Measurements from ENCODE around the gene COMMD3.
A peak's percentile ranks its signal among the peaks of the same experiment; 100 is the strongest.
"Not testable (repeated sequence)": the region's sequence is repeated elsewhere in the genome, so short reads cannot be mapped to it uniquely, and the experiment has no call there.

COMMD3 gene

DNA sequence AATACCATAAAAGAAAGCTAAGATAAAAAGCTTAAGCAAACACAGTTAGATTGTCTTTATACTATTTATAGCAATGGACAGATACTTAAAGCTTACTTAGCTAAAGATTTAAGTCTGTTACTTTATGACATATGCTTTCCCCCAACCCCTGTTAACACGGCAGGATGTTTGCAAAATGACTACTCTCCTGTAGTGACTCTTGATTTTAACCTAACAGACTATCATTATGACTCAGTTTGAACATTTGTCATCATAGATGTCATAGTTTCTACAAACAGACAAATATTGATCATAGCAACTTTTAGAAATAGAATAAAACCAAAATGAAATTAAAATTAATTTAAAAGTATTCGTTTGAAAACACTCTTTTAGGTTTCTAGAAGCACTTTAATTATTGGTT lies 7.8 kb upstream of the COMMD3 start:
- peak overlapping the region; percentile 68 for H3K27ac ChIP-seq (ENCODE audit: low read depth, low read length)
- H3K27me3 ChIP-seq (ENCODE audit: insufficient read depth, low read length) = no peaks in the 10 kb centered on the region
- H3K4me1 ChIP-seq (ENCODE audit: control insufficient read depth, insufficient read depth, low read length, unreplicated experiment) = peaks cover 9% of the 10 kb centered on the region
- no peaks in the 10 kb centered on the region for H3K79me2 ChIP-seq (ENCODE audit: control insufficient read depth, insufficient read depth, low read length, unreplicated experiment)
- H3K36me3 ChIP-seq (ENCODE audit: insufficient read depth, low read length) = no peaks in the 10 kb centered on the region
- H2AFZ ChIP-seq (ENCODE audit: low read length, unreplicated experiment) = no peak overlapping the region
- no peak overlapping the region for H3K4me3 ChIP-seq (ENCODE audit: low read depth, low read length)

DNA sequence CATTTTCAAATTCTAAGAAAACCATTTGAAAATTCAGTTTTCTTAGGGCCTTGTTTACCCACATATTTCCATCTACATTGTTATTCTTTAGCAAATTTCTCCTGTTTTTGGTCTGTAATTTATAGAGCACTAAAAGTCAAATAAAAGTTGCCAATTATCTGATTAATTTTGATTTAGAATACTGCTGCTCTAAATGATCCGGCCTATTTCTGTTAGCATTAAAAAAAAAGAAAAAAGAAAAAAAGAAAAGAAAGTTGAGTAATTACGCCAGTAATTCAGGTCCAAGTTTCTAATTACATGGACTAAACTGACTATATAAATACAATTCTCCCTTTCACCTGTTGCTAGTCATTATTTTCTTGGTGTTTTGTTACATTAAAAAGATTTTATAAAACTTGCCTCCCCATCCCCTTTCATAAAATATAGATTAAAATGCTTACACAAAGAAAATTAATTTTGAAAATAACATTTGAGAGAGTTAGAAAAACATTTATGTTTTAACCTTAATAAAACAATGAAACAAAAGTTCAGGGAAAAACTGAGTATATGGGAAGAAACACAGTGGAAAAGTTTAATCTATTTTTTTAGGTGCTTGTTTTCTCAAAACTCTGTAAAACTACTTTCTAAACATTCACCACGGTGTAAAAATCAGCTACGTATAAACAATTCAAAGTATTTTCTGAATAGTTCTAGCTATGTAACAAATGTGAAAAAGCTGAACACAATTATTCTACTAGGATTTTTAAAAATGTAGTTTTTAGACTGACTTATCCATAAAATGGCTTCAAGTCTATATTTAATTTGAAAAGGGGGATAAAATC lies 6.8 kb upstream of the COMMD3 start:
- Histone ChIP-seq H3K27ac (ENCODE audit: low read depth, low read length) (peak overlapping the region; percentile 68), H2AFZ (ENCODE audit: low read length, unreplicated experiment) (no peak overlapping the region), H3K4me1 (ENCODE audit: control insufficient read depth, insufficient read depth, low read length, unreplicated experiment) (peaks cover 9% of the 10 kb centered on the region), H3K36me3 (ENCODE audit: insufficient read depth, low read length) (no peaks in the 10 kb centered on the region), H3K27me3 (ENCODE audit: insufficient read depth, low read length) (no peaks in the 10 kb centered on the region), H3K4me3 (ENCODE audit: low read depth, low read length) (no peak overlapping the region), H3K79me2 (ENCODE audit: control insufficient read depth, insufficient read depth, low read length, unreplicated experiment) (no peaks in the 10 kb centered on the region)

DNA sequence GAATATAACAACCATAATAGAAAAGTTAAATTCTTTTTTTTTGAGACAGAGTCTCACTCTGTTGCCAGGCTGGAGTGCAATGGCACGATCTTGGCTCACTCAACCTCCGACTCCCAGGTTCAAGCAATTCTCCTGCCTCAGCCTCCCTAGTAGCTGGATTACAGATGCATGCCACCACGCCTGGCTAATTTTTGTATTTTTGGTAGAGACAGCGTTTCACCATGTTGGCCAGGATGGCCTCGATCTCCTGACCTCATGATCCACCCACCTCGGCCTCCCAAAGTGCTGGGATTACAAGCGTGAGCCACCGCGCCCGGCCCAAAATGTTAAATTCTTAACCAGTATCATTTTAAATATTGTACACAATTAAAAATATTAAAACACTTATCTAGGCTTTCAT lies 6.2 kb upstream of the COMMD3 start:
- H3K4me1 ChIP-seq (ENCODE audit: control insufficient read depth, insufficient read depth, low read length, unreplicated experiment) = peaks cover 13% of the 10 kb centered on the region
- H3K27me3 ChIP-seq (ENCODE audit: insufficient read depth, low read length); H3K79me2 ChIP-seq (ENCODE audit: control insufficient read depth, insufficient read depth, low read length, unreplicated experiment); H2AFZ ChIP-seq (ENCODE audit: low read length, unreplicated experiment); H3K4me3 ChIP-seq (ENCODE audit: low read depth, low read length); H3K27ac ChIP-seq (ENCODE audit: low read depth, low read length); H3K36me3 ChIP-seq (ENCODE audit: insufficient read depth, low read length): not testable (repeated sequence)

DNA sequence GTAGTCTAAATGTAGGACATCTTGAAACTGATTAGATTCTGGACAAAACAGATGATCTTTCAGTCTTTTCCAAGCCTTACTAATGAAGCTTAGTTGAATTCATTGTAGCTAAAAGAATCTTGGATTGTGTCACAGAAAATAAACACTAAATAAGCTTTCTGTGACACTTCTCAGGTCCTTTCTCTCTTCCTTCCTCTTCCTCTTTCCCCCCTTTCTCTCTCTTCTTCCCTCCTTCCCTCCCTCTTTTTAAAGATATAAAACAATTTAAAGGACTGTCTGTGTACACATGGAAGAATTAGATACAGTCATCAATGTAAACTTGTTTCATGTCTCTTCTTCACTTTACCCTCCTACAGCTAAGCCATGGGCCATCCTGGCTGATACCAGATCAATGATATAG lies 5.3 kb upstream of the COMMD3 start:
- H2AFZ ChIP-seq (ENCODE audit: low read length, unreplicated experiment) = no peak overlapping the region
- H3K79me2 ChIP-seq (ENCODE audit: control insufficient read depth, insufficient read depth, low read length, unreplicated experiment) = no peaks in the 10 kb centered on the region
- H3K27me3 ChIP-seq (ENCODE audit: insufficient read depth, low read length) = no peaks in the 10 kb centered on the region
- no peaks in the 10 kb centered on the region for H3K36me3 ChIP-seq (ENCODE audit: insufficient read depth, low read length)
- H3K4me1 ChIP-seq (ENCODE audit: control insufficient read depth, insufficient read depth, low read length, unreplicated experiment) = peaks cover 14% of the 10 kb centered on the region
- H3K4me3 ChIP-seq (ENCODE audit: low read depth, low read length) = no peak overlapping the region
- H3K27ac ChIP-seq (ENCODE audit: low read depth, low read length) = no peak overlapping the region

DNA sequence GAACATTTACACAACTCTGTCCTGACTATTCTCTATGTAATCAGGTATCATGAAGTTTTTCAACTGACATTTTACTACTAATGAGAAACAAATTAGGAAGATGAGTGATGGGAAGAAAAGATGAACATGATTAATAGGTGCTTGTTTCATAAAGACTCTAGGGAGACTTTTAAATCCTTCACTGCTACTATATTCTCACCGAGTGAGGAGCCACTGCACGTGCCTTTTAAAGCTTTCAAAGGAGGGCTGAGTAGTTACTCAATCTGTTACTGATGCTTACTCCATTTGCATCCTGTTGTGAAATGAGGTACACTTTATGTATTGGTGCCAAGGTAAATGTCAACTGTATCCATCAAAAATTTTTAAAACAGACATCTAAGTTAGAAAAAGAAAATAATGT lies 1.3 kb upstream of the COMMD3 start:
- peak overlapping the region; percentile 84 for H3K4me3 ChIP-seq (ENCODE audit: low read depth, low read length)

DNA sequence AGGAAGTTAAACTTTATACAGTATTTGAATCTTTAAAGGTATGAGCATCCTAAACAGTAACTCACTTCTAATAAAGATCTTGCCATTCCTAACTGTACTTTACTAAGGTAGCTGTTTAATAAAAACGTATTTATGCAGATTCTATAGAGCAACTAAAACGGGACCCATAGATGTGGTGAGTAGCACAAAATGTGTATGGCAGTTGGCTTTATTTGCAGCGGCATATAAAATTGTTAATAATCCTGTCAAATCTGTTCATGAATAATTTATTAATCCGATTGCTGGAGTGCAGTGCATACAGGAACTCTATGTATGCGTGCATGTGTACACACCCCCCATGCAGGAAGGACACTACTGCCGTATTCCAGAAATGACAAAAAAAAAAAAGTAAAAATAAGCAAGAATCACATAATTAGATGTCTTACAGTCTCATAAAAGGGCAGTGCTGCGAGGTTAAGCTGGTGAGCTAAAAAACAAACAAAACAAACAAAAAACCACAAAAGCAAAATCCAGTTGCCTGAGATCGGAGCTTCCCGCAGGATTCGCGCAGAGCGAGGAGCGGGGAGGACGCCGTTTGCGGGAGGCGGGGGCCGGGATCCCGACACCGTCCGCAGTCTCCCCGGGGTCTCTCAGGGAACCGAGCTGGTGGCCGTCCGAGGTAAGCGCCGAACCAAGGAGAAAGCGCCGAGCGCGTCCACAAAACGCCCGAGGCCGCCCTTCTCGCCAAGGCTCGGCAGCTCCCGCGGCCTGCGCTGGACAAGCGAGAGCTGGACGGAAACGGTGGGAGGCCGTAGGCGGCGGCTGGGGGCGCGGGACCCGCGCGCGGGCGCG lies 518 bp upstream of the COMMD3 start:
- Histone ChIP-seq H3K4me3 (ENCODE audit: low read depth, low read length) (peak overlapping the region; percentile 84), H3K36me3 (ENCODE audit: insufficient read depth, low read length) (no peaks in the 10 kb centered on the region), H3K4me1 (ENCODE audit: control insufficient read depth, insufficient read depth, low read length, unreplicated experiment) (peaks cover 31% of the 10 kb centered on the region), H2AFZ (ENCODE audit: low read length, unreplicated experiment) (peak overlapping the region; percentile 69), H3K27me3 (ENCODE audit: insufficient read depth, low read length) (no peaks in the 10 kb centered on the region), H3K27ac (ENCODE audit: low read depth, low read length) (peak overlapping the region; percentile 87), H3K79me2 (ENCODE audit: control insufficient read depth, insufficient read depth, low read length, unreplicated experiment) (peaks cover 24% of the 10 kb centered on the region)

More for the DNA sequence above, 1.3 kb upstream of the COMMD3 start:
- H2AFZ ChIP-seq (ENCODE audit: low read length, unreplicated experiment) = no peak overlapping the region
- H3K4me1 ChIP-seq (ENCODE audit: control insufficient read depth, insufficient read depth, low read length, unreplicated experiment) = peaks cover 27% of the 10 kb centered on the region
- H3K27ac ChIP-seq (ENCODE audit: low read depth, low read length) = peak overlapping the region; percentile 87; the same call in 1 of the 2 replicates
- H3K27me3 ChIP-seq (ENCODE audit: insufficient read depth, low read length) = no peaks in the 10 kb centered on the region
- peaks cover 24% of the 10 kb centered on the region for H3K79me2 ChIP-seq (ENCODE audit: control insufficient read depth, insufficient read depth, low read length, unreplicated experiment)
- H3K36me3 ChIP-seq (ENCODE audit: insufficient read depth, low read length) = no peaks in the 10 kb centered on the region

DNA sequence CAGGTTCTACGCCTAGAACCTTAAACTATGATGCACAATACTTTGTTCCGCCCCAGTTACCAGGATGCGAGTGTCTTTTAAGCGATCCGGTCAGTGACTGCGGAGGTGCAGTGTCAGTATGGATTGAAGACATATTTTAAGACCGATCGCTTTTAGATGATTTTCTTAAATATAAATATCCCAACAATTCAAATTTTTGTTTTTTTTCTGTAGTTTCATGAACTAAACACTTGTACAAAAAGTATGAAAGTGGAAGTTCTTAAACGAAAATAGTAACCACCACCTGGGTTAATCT lies 835 bp downstream of the COMMD3 start:
- H2AFZ ChIP-seq (ENCODE audit: low read length, unreplicated experiment) = peak overlapping the region; percentile 49
- peaks cover 2% of the 10 kb centered on the region for H3K27me3 ChIP-seq (ENCODE audit: insufficient read depth, low read length)
- H3K27ac ChIP-seq (ENCODE audit: low read depth, low read length) = peak overlapping the region; percentile 87; the same call in 1 of the 2 replicates
- peak overlapping the region; percentile 84 for H3K4me3 ChIP-seq (ENCODE audit: low read depth, low read length)
- H3K79me2 ChIP-seq (ENCODE audit: control insufficient read depth, insufficient read depth, low read length, unreplicated experiment) = peaks cover 24% of the 10 kb centered on the region
- no peaks in the 10 kb centered on the region for H3K36me3 ChIP-seq (ENCODE audit: insufficient read depth, low read length)
- peaks cover 31% of the 10 kb centered on the region for H3K4me1 ChIP-seq (ENCODE audit: control insufficient read depth, insufficient read depth, low read length, unreplicated experiment)

DNA sequence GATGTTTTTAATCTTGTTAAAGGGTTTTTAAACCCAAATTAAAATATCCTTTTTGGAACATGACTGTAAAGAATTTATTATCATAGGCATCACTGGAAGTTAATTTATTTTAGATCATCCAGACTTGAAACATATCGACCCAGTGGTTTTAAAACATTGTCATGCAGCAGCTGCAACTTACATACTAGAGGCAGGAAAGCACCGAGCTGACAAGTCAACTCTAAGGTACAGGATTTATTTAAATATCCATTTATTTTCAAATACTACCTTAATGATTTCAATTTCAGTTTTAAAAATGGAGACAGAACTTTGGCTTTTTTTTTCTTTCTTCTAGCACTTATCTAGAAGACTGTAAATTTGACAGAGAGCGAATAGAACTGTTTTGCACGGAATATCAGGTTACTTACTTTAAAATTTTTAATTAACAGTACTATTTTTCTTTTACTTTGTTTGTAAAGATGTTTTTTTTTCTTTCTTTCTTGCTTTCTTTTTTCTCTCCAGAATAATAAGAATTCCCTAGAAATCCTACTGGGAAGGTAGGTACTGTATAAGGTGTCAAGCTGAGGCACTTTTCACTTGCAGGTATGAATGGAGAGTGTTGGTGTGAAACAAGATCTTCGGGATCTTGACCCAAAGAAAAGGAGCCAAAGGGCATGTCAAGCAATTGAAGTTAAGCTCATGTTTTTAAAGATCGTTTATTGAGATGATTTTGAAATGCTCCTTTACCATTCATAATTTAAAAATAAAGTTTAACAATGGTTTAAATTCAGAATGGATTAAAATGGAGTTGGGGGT lies 1.8 kb downstream of the COMMD3 start:
- H3K27me3 ChIP-seq (ENCODE audit: insufficient read depth, low read length) = peaks cover 11% of the 10 kb centered on the region
- no peaks in the 10 kb centered on the region for H3K36me3 ChIP-seq (ENCODE audit: insufficient read depth, low read length)
- no peak overlapping the region for H3K27ac ChIP-seq (ENCODE audit: low read depth, low read length)
- H3K4me1 ChIP-seq (ENCODE audit: control insufficient read depth, insufficient read depth, low read length, unreplicated experiment) = peaks cover 38% of the 10 kb centered on the region
- H3K79me2 ChIP-seq (ENCODE audit: control insufficient read depth, insufficient read depth, low read length, unreplicated experiment) = peaks cover 32% of the 10 kb centered on the region
- no peak overlapping the region for H2AFZ ChIP-seq (ENCODE audit: low read length, unreplicated experiment)
- peak overlapping the region; percentile 84 for H3K4me3 ChIP-seq (ENCODE audit: low read depth, low read length)

DNA sequence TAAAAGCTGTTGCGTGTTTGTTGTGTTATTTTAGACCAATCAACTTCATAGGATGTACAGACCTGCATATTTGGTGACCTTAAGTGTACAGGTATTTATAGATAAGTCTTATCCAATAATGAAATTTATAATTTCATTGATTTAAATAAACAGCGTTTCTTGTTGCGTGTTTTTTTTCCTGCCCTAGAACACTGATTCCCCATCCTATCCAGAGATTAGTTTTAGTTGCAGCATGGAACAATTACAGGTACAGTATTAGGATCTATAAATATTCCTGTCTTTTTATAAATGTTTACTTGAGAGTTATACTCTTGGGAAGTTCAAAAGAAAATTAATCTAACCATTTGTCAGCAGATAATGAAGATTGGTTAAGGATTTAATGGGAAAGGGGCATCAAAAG lies 2.6 kb downstream of the COMMD3 start:
- H2AFZ ChIP-seq (ENCODE audit: low read length, unreplicated experiment) = no peak overlapping the region
- H3K4me3 ChIP-seq (ENCODE audit: low read depth, low read length) = no peak overlapping the region
- H3K27ac ChIP-seq (ENCODE audit: low read depth, low read length) = no peak overlapping the region
- H3K27me3 ChIP-seq (ENCODE audit: insufficient read depth, low read length) = peaks cover 20% of the 10 kb centered on the region
- peaks cover 40% of the 10 kb centered on the region for H3K79me2 ChIP-seq (ENCODE audit: control insufficient read depth, insufficient read depth, low read length, unreplicated experiment)
- H3K36me3 ChIP-seq (ENCODE audit: insufficient read depth, low read length) = no peaks in the 10 kb centered on the region
- H3K4me1 ChIP-seq (ENCODE audit: control insufficient read depth, insufficient read depth, low read length, unreplicated experiment) = peaks cover 45% of the 10 kb centered on the region

DNA sequence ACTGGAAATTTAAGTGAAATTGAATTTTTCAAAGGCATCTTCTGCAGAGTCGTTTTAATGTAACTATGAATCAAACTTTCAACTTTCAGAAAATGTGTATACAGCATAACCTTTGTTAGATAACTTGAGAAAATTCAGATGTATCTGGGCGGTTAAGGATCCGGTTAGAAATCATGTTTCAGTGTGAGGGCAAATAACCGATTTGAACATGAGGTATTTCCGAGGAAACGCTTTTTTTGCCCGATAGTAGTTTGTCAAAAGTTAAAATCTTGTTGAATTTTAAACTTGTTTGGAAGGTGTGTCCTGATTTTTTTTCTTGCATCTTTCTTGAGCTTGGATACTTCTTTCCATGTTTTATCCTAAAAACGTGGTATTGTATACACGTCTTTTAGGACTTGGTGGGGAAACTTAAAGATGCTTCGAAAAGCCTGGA lies 3.4 kb downstream of the COMMD3 start:
- Histone ChIP-seq H2AFZ (ENCODE audit: low read length, unreplicated experiment) (peak overlapping the region; percentile 97), H3K27me3 (ENCODE audit: insufficient read depth, low read length) (peaks cover 27% of the 10 kb centered on the region), H3K4me1 (ENCODE audit: control insufficient read depth, insufficient read depth, low read length, unreplicated experiment) (peaks cover 45% of the 10 kb centered on the region), H3K79me2 (ENCODE audit: control insufficient read depth, insufficient read depth, low read length, unreplicated experiment) (peaks cover 48% of the 10 kb centered on the region), H3K4me3 (ENCODE audit: low read depth, low read length) (peak overlapping the region; percentile 76), H3K27ac (ENCODE audit: low read depth, low read length) (no peak overlapping the region), H3K36me3 (ENCODE audit: insufficient read depth, low read length) (no peaks in the 10 kb centered on the region)
